HG03575 (cell line): ENCODE data around the gene ZNF764.
"Not testable (repeated sequence)": the region's sequence is repeated elsewhere in the genome, so short reads cannot be mapped to it uniquely, and the experiment has no call there.

Experiments used
- ATAC-seq: cut with Tn5 transposase; IDR thresholded peaks from one replicate; pipeline ENCODE4 v1.9.1; 2021; ENCODE audit not compliant: unreplicated experiment, insufficient number of reproducible peaks, low FRiP score; ENCODE audit errors: extremely low read depth

Gene ZNF764

DNA sequence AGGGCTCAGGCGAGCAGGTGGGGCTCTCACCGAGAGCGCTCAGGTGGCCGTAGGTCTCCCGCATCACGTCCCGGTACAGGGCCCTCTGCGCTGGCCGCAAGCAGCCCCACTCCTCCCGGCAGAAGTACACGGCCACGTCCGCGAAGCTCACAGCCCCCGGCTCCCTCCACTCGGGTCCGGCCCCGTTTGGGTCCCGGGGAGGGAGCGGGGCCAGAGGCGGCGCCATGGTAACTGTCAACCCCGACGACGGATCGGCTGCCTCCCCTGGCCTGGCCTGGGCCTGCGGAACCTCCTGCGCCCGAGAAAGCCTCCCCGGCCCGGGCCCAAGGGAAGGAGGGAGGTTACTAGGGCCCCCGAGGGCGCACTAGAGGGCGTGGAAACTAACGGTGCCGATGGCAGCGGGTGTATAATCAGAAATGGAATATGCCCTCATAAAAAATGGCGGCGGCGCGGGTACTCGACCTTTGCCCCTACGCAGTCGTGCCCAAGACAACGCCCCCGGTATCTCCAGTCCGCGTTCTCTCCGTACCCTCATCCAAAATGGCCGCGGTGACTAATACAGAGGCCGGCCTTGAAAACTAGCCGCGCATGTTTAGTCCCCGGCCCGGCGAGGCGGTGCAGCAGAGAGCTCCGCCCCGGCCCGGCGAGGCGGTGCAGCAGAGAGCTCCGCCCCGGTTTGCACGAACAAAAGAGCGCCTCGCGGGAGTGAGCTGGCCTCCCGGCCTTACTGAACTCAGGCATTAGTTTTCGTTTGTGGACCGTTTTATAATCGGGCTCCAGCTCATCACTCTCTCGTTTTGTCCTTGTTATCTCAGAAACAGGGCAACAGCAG lies at the start of gene ZNF764:
TSS of gene ZNF764 (minus strand) at position 418 of the 832 bp plus-strand sequence. CDS start at position 226, 192 bp downstream.
- no peak for ATAC-seq

- no peak for ATAC-seq
Observed at GRCh38 chr16:30606004-30606403, 47.8 kb upstream of the ZNF764 start.

- ATAC-seq, result no peak
Observed at GRCh38 chr16:30605158-30605557, 47.0 kb upstream of the ZNF764 start.

GRCh38 chr16:30604316-30604947 lies 46.3 kb upstream of the ZNF764 start:
- ATAC-seq, result no peak

DNA sequence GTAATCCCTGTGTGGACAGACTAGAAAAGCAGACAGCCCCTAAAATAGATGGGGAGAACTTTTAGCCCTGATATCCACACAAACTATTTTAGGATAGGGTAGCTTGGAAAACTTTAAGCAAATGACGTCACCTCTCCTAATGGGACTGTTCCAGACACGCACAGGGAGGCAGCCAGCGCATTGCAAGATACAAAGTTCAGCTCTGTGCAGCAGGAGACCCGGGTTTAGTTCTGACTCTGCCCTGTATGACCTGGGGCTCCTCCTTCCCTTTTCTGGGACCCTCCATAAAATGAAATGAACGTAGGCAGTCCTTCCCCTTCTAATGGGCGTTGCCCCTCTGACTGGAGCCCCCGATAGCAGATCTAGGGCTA lies 45.8 kb upstream of the ZNF764 start:
- ATAC-seq, result no peak

- no peak for ATAC-seq
Observed at GRCh38 chr16:30602616-30603277, 44.6 kb upstream of the ZNF764 start.

- ATAC-seq, result no peak
Observed at GRCh38 chr16:30601966-30602365, 43.8 kb upstream of the ZNF764 start.

DNA sequence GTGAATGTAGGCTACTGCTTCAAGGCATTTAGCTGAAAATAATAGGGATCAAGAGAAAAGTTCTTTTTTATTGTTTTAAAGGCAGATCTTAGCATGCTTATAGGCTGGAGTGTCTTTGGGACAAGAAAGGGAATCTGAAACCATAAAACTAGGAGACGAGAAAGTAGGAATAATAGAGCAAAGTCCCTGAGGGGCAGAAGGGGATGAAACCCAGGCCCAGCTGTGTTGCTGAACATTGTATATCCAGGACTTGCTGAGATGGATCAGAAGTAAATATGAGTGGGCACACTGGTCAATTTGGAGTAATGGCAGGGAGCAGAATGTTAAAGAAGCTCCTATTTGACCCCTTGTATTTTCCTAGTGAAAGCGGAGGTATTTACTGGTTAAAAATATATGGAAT lies 42.8 kb upstream of the ZNF764 start:
- ATAC-seq, result no peak

- no peak for ATAC-seq
Observed at GRCh38 chr16:30600215-30600614, 42.0 kb upstream of the ZNF764 start.

- ATAC-seq, result no peak
Observed at GRCh38 chr16:30592871-30593270, 34.7 kb upstream of the ZNF764 start.

GRCh38 chr16:30590869-30591268 lies 32.7 kb upstream of the ZNF764 start:
- ATAC-seq, result not testable (repeated sequence)

GRCh38 chr16:30589582-30589981 lies 31.4 kb upstream of the ZNF764 start:
- ATAC-seq, result not testable (repeated sequence)

DNA sequence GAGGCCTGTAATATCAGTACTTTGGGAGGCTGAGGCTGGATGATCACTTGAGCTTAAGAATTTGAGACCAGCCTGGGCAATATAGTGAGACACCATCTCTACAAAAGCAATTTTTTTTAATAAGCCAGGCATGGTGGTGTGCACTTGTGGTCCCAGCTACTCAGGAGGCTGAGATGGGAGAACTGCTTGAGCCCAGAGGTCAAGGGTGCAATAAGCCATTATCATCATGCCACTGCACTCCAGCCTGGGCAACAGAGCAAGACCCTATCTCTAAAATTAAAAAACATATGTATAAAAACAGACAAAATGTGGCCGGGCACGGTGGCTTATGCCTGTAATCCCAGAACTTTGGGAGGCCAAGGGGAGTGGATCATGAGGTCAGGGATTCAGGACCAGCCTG lies 30.5 kb upstream of the ZNF764 start:
- ATAC-seq, result no peak

DNA sequence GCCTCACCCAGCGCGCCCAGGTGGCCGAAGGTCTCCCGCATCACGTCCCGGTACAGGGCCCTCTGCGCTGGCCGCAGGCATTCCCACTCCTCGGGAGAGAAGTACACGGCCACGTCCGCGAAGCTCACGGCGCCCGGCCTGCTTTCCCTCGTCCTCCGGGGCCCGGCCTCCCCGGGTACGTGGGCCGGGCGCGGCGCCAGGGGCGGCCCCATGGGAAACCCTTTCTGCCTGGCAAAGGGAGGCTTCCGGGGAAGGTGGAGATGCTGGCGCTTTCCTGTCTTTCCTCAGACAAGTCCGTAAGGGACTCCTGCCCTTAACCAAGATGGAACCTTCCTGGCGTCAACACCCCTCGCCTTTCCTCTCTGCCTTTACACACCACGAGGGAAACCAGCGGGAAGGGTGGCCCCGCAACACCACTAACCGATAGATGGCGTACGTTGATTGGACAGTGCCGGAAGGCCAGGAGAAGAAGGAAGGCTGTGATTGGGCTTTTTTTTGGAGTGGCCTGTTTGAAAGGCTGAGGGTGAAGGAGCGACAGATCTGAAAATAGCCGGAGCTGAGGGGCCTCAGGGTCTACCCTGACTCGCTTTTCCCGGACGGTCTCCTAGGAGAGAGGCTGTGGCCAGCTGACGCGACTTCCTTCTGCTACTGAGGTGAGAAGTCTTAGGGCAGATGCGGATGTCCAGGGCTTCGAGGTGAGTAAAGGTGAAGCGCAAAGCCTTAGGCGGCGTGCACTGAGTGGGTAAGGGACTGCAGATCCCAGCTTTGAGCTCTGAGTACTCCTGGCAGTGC lies 27.4 kb upstream of the ZNF764 start, which contains the start of gene ZNF785:
TSS of gene ZNF785 (minus strand) at position 298 of the 792 bp plus-strand sequence. CDS start at position 212, 86 bp downstream.
- ATAC-seq, result no peak

DNA sequence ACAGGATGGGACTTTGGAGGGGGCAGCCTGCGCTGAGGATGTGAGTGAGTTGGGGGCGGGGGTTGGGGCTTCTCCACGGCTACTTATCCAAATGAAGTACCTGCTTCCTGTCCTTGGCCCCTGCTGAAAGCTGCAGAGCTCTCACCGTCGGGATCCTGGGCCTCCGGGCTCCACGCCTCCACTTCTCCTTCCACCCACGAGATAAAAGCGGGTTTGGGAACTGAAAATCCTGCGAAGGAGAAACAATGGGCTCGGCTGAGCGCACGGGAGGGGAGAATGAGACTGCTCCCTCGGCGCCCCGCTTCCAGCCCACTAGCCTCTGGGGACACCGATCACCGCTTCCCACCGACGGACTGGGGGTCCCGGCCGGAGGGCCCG lies 26.8 kb upstream of the ZNF764 start:
- no peak for ATAC-seq

- no peak for ATAC-seq
Observed at GRCh38 chr16:30582611-30583340, 24.6 kb upstream of the ZNF764 start.

- ATAC-seq, result no peak
Observed at GRCh38 chr16:30581457-30581856, 23.3 kb upstream of the ZNF764 start.

DNA sequence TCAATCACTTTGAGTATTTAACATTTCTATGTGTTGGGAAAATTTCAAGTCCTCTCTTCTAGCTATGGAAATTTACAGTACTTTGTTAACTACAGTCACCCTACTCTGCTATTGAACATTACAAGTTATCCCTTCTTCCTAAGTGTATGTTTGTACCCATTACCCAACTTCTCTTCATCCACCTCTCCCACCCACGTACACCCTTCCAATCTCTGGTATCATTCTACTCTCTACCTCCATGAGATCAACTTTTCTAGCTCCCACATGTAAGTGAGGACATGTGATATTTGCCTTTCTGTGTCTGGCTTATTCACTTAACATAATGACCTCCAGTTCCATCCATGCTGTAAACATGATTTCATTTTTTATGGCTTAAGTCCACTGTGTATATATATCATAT lies 16.5 kb upstream of the ZNF764 start:
- ATAC-seq, result no peak
